Pancreas (tissue), 10 donors: ENCODE measurements around the gene THOP1. TPM values are rescaled to one million over a fixed set of nuclear protein-coding genes. Genes with fewer than 3 reads are reported as not detected.

ENCODE experiments used
- ATAC-seq, 4 donors: fragments of 200-7000 bp; cut with Tn5 transposase; one replicate each; pipeline versions ENCODE4 v1.8.0 to v1.9.1; 2020; ENCODE audit warnings: mild to moderate bottlenecking in 4 of 4, moderate library complexity in 4 of 4
- DNase-seq, 6 donors: peaks; one replicate each; pipeline ENCODE4 v3.0.0-alpha.2; 2020
- FAIRE-seq: peaks from 2 replicates; lab custom pipeline; 2012; peaks lifted over from hg19 to GRCh38; lab: Jason Lieb, UNC
- H3K27ac ChIP-seq, 4 donors: fragments of 200-600 bp; sonication (generic); 1 replicate in 3 of 4; 2 replicates in 1 of 4; pipeline versions ENCODE4 v1.5.0 to v1.8.0; 2020
- H3K27me3 ChIP-seq, 4 donors: fragments of 200-600 bp; one replicate each; pipeline ENCODE4 v1.8.0; 2021
- H3K36me3 ChIP-seq, 3 donors: fragments of 200-600 bp; sonication (generic) in 1 of 3; one replicate each; pipeline versions ENCODE4 v1.5.0 to v1.8.0; 2020 to 2021
- H3K4me1 ChIP-seq, 3 donors: fragments of 200-600 bp; one replicate each; pipeline ENCODE4 v1.8.0; 2021
- H3K4me3 ChIP-seq, 4 donors: fragments of 200-600 bp; sonication (generic) in 2 of 4; one replicate each; pipeline versions ENCODE4 v1.5.0 to v1.8.0; 2020 to 2021
- H3K9me3 ChIP-seq, 4 donors: fragments of 200-600 bp; one replicate each; pipeline ENCODE4 v1.8.0; 2021
- CTCF ChIP-seq, 4 donors: fragments of 200-600 bp; sonication (generic) in 3 of 4; IDR thresholded peaks; one replicate each; pipeline versions ENCODE4 v1.5.0 to v1.8.0; 2021; ENCODE audit warnings: antibody characterized with exemption in 4 of 4
- whole genome bisulfite sequencing, 2 donors: extraction: QIAGEN DNeasy Blood & Tissue Kit; methylation state at CpG; one replicate each; pipeline ENCODE4 v1.1.7; 2013; 5-methylcytosine and 5-hydroxymethylcytosine counted together
- intact Hi-C, 3 donors: fragments of 100-400 bp; cut with DNase I; formaldehyde crosslinking; loops; one replicate each; pipeline versions ENCODE4 v1.11.1 to v1.14.2; 2022
- polyA plus RNA-seq, 2 donors: library from polyadenylated mRNA; stranded (reverse); fragments of 200-250 nt; gene quantifications; one replicate each; pipeline ENCODE4 v1.2.3, GENCODE V29; 2013
- total RNA-seq, 6 donors: library from RNA; stranded (reverse); fragmentation: NEBNext Ultra II Directional in 4 of 6; extraction: Animal tissue kit (Norgen Biotek cat#: 25700) in 4 of 6; gene quantifications; one replicate each; pipeline versions ENCODE4 v1.2.1 to v1.2.4, GENCODE V29; 2021 to 2023
- donor health status: healthy with polysubstance abuse.
- donor health status: DM: no; HTN: no; CAD: no; lungs with moderate emphysema.
- donor health status: DM: no; HTN: no; CAD: no.
- donor health status: control.
- donor health status: control.
- donor health status: Bipolar disorder and iron deficiency.
- donor health status: DM: yes; HTN: yes; CAD: no.
- donor health status: DM: no; HTN: no; CAD: no.
- donor health status: DM: no; HTN: no; CAD: no.
- donor health status: DM: yes; HTN: yes; CAD: no.

Gene THOP1
- total and polyA plus RNA-seq, 8 donors = 11.6 to 124 (median 20.5) TPM

DNA sequence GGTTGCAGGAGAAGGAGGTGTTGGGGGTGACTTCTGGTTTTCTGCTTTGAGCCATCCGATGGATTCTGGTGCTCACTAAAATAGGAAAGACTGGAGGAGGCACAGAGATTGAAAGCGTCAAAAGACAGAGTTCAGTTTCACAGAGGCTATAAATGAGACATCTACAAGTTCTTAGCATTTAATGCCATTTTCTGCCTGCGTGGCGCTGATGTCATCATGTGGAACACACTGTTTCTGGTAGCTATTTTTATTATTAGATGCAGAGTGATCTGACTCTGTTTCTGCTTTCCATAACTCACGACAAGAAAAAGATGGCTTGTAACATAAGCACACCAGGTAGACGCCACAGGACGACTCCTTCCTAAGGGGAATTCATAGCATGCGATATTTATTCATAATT lies 42.2 kb upstream of the THOP1 start:
- intact Hi-C loops = no loop called here
- no peaks in the 10 kb centered on the region for H3K27me3 ChIP-seq
- no peaks in the 10 kb centered on the region for H3K9me3 ChIP-seq
- no peak overlapping the region for H3K4me3 ChIP-seq
- ATAC-seq (no peak), DNase-seq (no peak), FAIRE-seq (no peak)
- 52 to 60% methylated on average over 8 of the region's 8 CpGs for WGBS, 2 donors
- no peaks in the 10 kb centered on the region for H3K36me3 ChIP-seq
- no peak overlapping the region for H3K27ac ChIP-seq
- no peak for TF ChIP-seq CTCF (IDR thresholded peaks at IDR 0.05)
- H3K4me1 ChIP-seq = peaks cover 0 to 5% (median 3%) of the 10 kb centered on the region in 3 donors

DNA sequence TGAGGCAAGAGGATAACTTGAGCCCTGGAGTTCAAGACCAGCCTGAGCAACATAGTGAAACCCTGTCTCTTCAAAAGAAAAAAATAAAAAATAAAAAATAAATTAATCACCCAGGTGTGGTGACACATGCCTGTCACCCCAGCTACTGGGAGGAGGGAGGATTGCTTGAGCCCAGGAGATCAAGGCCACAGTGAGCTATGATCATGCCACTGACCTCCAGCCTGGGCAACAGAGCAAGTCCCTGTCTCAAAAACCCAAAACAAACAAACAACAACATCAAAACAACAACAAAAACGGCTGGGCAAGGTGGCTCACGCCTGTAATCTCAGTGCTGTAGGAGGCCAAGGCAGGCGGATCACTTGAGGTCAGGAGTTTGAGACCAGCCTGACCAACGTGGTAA lies 41.2 kb upstream of the THOP1 start:
- intact Hi-C loops = no loop called here
- TF ChIP-seq CTCF (IDR thresholded peaks at IDR 0.05) = no peak
- Histone ChIP-seq H3K9me3 (no peaks in the 10 kb centered on the region), H3K27me3 (no peaks in the 10 kb centered on the region), H3K4me3 (no peak overlapping the region), H3K4me1 (peaks cover 0 to 1% (median 1%) of the 10 kb centered on the region in 3 donors), H3K36me3 (no peaks in the 10 kb centered on the region), H3K27ac (no peak overlapping the region)
- ATAC-seq (no peak), FAIRE-seq (no peak), DNase-seq (no peak)
- 33% methylated on average over 4 of the region's 4 CpGs for WGBS, 2 donors

- Histone ChIP-seq H3K27ac (no peak overlapping the region), H3K9me3 (no peaks in the 10 kb centered on the region), H3K36me3 (no peaks in the 10 kb centered on the region), H3K4me1 (no peaks in the 10 kb centered on the region), H3K27me3 (no peaks in the 10 kb centered on the region), H3K4me3 (no peak overlapping the region)
- intact Hi-C loops = no loop called here
- TF ChIP-seq CTCF (IDR thresholded peaks at IDR 0.05) = no peak
- no peak for FAIRE-seq
- ATAC-seq = no peak
- no peak for DNase-seq
- 71 to 82% methylated on average over 7 of the region's 7 CpGs for WGBS, 2 donors
Observed at GRCh38 chr19:2747349-2747748, 38.0 kb upstream of the THOP1 start.

DNA sequence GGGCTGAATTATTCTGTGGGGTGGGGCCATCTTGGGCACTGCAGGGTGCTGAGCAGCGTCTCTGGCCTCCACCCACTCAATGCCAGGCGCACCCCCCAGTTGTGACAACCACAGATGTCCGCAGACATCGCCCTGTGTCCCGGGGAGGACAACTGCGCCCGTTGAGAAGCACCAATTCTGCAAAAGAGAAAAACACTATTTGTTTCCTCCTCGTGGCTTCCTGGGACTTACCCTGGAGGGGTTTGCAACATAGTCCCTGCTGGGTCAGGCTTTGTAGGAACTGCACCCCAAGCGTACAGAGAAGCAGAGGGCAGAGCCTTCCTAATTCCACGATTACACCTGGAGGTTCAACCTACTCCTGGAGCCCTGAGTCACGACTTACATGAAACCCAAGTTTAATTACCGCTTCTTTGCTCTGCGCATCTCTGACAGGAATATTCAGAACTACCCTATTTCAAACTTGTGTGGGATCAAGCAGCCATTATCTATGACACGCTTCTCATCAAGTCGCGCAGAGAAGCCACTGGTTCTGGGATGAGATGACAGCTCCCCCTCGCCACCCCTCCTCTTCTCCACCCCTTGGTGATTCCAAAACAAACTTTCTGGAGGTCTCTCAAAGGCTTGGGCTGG lies 34.4 kb upstream of the THOP1 start:
- peaks cover 0 to 6% (median 5%) of the 10 kb centered on the region in 3 donors for H3K36me3 ChIP-seq
- intact Hi-C loops = loop anchor here in 2 of 3 donors (5.0 to 10.0 kb wide), 2 partner anchors 104 to 106 kb away; no protein-coding TSS in a partner anchor
- TF ChIP-seq CTCF (IDR thresholded peaks at IDR 0.05) = no peak
- DNase-seq (no peak), ATAC-seq (no peak), FAIRE-seq (no peak)
- 64 to 69% methylated on average over 17 of the region's 17 CpGs for WGBS, 2 donors
- H3K4me3 ChIP-seq = no peak overlapping the region
- no peaks in the 10 kb centered on the region for H3K4me1 ChIP-seq
- H3K27me3 ChIP-seq = no peaks in the 10 kb centered on the region
- H3K9me3 ChIP-seq = no peaks in the 10 kb centered on the region
- H3K27ac ChIP-seq = no peak overlapping the region

- FAIRE-seq (no peak), ATAC-seq (no peak), DNase-seq (no peak)
- intact Hi-C loops = loop anchor here in 2 of 3 donors (5.0 to 10.0 kb wide), 2 partner anchors 104 to 107 kb away; no protein-coding TSS in a partner anchor
- H3K27me3 ChIP-seq = no peaks in the 10 kb centered on the region
- WGBS, 2 donors = 78 to 82% methylated on average over 21 of the region's 21 CpGs
- H3K4me3 ChIP-seq = no peak overlapping the region
- no peaks in the 10 kb centered on the region for H3K4me1 ChIP-seq
- peaks cover 0 to 6% (median 5%) of the 10 kb centered on the region in 3 donors for H3K36me3 ChIP-seq
- TF ChIP-seq CTCF (IDR thresholded peaks at IDR 0.05) = no peak
- H3K27ac ChIP-seq = no peak overlapping the region
- H3K9me3 ChIP-seq = no peaks in the 10 kb centered on the region
Observed at GRCh38 chr19:2751438-2751830, 33.9 kb upstream of the THOP1 start.
